ENCODE data around the gene MYO16.

The MYO16 gene

DNA sequence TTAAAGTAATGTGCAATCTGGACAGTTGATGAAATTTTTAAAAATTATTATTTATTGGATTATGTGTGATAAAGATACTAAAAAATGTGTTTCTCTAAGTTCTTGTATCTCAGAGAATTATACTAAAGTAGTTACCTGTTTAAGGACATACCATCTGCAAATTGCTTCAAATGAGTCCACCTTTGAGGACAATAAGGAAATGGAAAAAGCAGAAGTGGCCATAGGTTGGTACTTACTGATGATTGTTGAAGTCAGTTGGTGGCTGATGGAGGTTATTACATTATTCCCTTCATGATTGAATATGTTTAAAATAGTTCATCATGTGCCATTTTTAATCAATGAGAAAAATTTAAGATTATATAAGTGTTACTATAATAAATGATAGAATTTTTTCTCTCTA is 367.0 kb downstream of the MYO16 start:
- no peak for DNase-seq
- no peak overlapping the region for H2BK5ac ChIP-seq (ENCODE audit: low read depth, low read length, poor library complexity, severe bottlenecking)
- no peaks in the 10 kb centered on the region for H3K36me3 ChIP-seq (ENCODE audit: control insufficient read depth in 1 of 2, insufficient read depth in 2 of 2, low read depth in 1 of 2, low read length in 2 of 2)
- H3K23ac ChIP-seq (ENCODE audit: low read length in 2 of 2) = no peak overlapping the region
- no peak overlapping the region for H2BK12ac ChIP-seq (ENCODE audit: low read length in 2 of 2)
- H4K91ac ChIP-seq (ENCODE audit: low read length) = no peak overlapping the region
- no peak overlapping the region for H3K18ac ChIP-seq (ENCODE audit: low read depth in 1 of 2, low read length in 2 of 2)
- H4K8ac ChIP-seq (ENCODE audit: low read length) = no peak overlapping the region
- H3K4me2 ChIP-seq (ENCODE audit: low read length, poor library complexity, severe bottlenecking) = no peak overlapping the region
- H2AFZ ChIP-seq (ENCODE audit: low read depth, low read length) = no peak overlapping the region
- H3K4ac ChIP-seq (ENCODE audit: low read depth in 1 of 2, low read length in 2 of 2) = no peak overlapping the region
- no peaks in the 10 kb centered on the region for H3K9me3 ChIP-seq (ENCODE audit: control insufficient read depth, low read length)
- no peak overlapping the region for H3K9ac ChIP-seq (ENCODE audit: low read length)
- no peak overlapping the region for H2BK120ac ChIP-seq (ENCODE audit: low read depth, low read length)
- no peaks in the 10 kb centered on the region for H3K27me3 ChIP-seq (ENCODE audit: control insufficient read depth in 1 of 2, insufficient read depth in 1 of 2, low read length in 2 of 2)
- no peak overlapping the region for H2AK5ac ChIP-seq (ENCODE audit: low read length, severe bottlenecking)
- H3K4me1 ChIP-seq (ENCODE audit: control insufficient read depth, insufficient read depth, low read depth, low read length) = no peaks in the 10 kb centered on the region
- no peak overlapping the region for H3K4me3 ChIP-seq (ENCODE audit: insufficient read depth in 1 of 2, low read depth in 1 of 2, low read length in 2 of 2)
- H3K14ac ChIP-seq (ENCODE audit: low read length in 2 of 2) = no peak overlapping the region
- no peaks in the 10 kb centered on the region for H3K79me1 ChIP-seq (replicated peaks; ENCODE audit: low read length, poor library complexity, severe bottlenecking)
- no peak overlapping the region for H3K27ac ChIP-seq (ENCODE audit: low read length, poor library complexity, severe bottlenecking)
- no peak overlapping the region for H2BK15ac ChIP-seq (ENCODE audit: low read depth, poor library complexity, severe bottlenecking)

GRCh38 chr13:109000207-109000606 is 370.8 kb downstream of the MYO16 start:
- Histone ChIP-seq H2BK5ac (ENCODE audit: low read depth, low read length, poor library complexity, severe bottlenecking) (no peak overlapping the region), H2BK12ac (ENCODE audit: low read length in 2 of 2) (no peak overlapping the region), H3K14ac (ENCODE audit: low read length in 2 of 2) (no peak overlapping the region), H3K4ac (ENCODE audit: low read depth in 1 of 2, low read length in 2 of 2) (no peak overlapping the region), H4K91ac (ENCODE audit: low read length) (no peak overlapping the region), H3K4me1 (ENCODE audit: control insufficient read depth, insufficient read depth, low read depth, low read length) (no peaks in the 10 kb centered on the region), H3K27ac (ENCODE audit: low read length, poor library complexity, severe bottlenecking) (no peak overlapping the region), H3K4me3 (ENCODE audit: insufficient read depth in 1 of 2, low read depth in 1 of 2, low read length in 2 of 2) (no peak overlapping the region), H3K9ac (ENCODE audit: low read length) (no peak overlapping the region), H3K79me1 (replicated peaks; ENCODE audit: low read length, poor library complexity, severe bottlenecking) (no peaks in the 10 kb centered on the region), H3K4me2 (ENCODE audit: low read length, poor library complexity, severe bottlenecking) (no peak overlapping the region), H3K36me3 (ENCODE audit: control insufficient read depth in 1 of 2, insufficient read depth in 2 of 2, low read depth in 1 of 2, low read length in 2 of 2) (no peaks in the 10 kb centered on the region), H4K8ac (ENCODE audit: low read length) (no peak overlapping the region), H3K9me3 (ENCODE audit: control insufficient read depth, low read length) (no peaks in the 10 kb centered on the region), H3K23ac (ENCODE audit: low read length in 2 of 2) (no peak overlapping the region), H2AK5ac (ENCODE audit: low read length, severe bottlenecking) (no peak overlapping the region), H3K27me3 (ENCODE audit: control insufficient read depth in 1 of 2, insufficient read depth in 1 of 2, low read length in 2 of 2) (no peaks in the 10 kb centered on the region), H2AFZ (ENCODE audit: low read depth, low read length) (no peak overlapping the region), H2BK120ac (ENCODE audit: low read depth, low read length) (no peak overlapping the region), H2BK15ac (ENCODE audit: low read depth, poor library complexity, severe bottlenecking) (no peak overlapping the region), H3K18ac (ENCODE audit: low read depth in 1 of 2, low read length in 2 of 2) (no peak overlapping the region)
- WGBS = 36% methylated on average over 1 of the region's 2 CpGs
- DNase-seq = no peak

- Histone ChIP-seq H4K91ac (ENCODE audit: low read length) (no peak overlapping the region), H3K27ac (ENCODE audit: low read length, poor library complexity, severe bottlenecking) (no peak overlapping the region), H3K14ac (ENCODE audit: low read length in 2 of 2) (no peak overlapping the region), H3K23ac (ENCODE audit: low read length in 2 of 2) (no peak overlapping the region), H2BK120ac (ENCODE audit: low read depth, low read length) (no peak overlapping the region), H3K9me3 (ENCODE audit: control insufficient read depth, low read length) (no peaks in the 10 kb centered on the region), H2AK5ac (ENCODE audit: low read length, severe bottlenecking) (no peak overlapping the region), H2BK15ac (ENCODE audit: low read depth, poor library complexity, severe bottlenecking) (no peak overlapping the region), H3K9ac (ENCODE audit: low read length) (no peak overlapping the region), H3K18ac (ENCODE audit: low read depth in 1 of 2, low read length in 2 of 2) (no peak overlapping the region), H2BK12ac (ENCODE audit: low read length in 2 of 2) (no peak overlapping the region), H3K4me2 (ENCODE audit: low read length, poor library complexity, severe bottlenecking) (no peak overlapping the region), H2AFZ (ENCODE audit: low read depth, low read length) (no peak overlapping the region), H3K36me3 (ENCODE audit: control insufficient read depth in 1 of 2, insufficient read depth in 2 of 2, low read depth in 1 of 2, low read length in 2 of 2) (no peaks in the 10 kb centered on the region), H3K4ac (ENCODE audit: low read depth in 1 of 2, low read length in 2 of 2) (no peak overlapping the region), H2BK5ac (ENCODE audit: low read depth, low read length, poor library complexity, severe bottlenecking) (no peak overlapping the region), H4K8ac (ENCODE audit: low read length) (no peak overlapping the region), H3K4me1 (ENCODE audit: control insufficient read depth, insufficient read depth, low read depth, low read length) (no peaks in the 10 kb centered on the region), H3K79me1 (replicated peaks; ENCODE audit: low read length, poor library complexity, severe bottlenecking) (no peaks in the 10 kb centered on the region), H3K27me3 (ENCODE audit: control insufficient read depth in 1 of 2, insufficient read depth in 1 of 2, low read length in 2 of 2) (no peaks in the 10 kb centered on the region), H3K4me3 (ENCODE audit: insufficient read depth in 1 of 2, low read depth in 1 of 2, low read length in 2 of 2) (no peak overlapping the region)
- no peak for DNase-seq
- 80% methylated on average over 2 of the region's 2 CpGs for WGBS
These were observed 373.5 kb downstream of the MYO16 start for GRCh38 chr13:109002934-109003333.

GRCh38 chr13:109007946-109008345 is 378.5 kb downstream of the MYO16 start:
- Histone ChIP-seq H2AK5ac (ENCODE audit: low read length, severe bottlenecking) (no peak overlapping the region), H2BK5ac (ENCODE audit: low read depth, low read length, poor library complexity, severe bottlenecking) (no peak overlapping the region), H3K18ac (ENCODE audit: low read depth in 1 of 2, low read length in 2 of 2) (no peak overlapping the region), H3K9me3 (ENCODE audit: control insufficient read depth, low read length) (no peaks in the 10 kb centered on the region), H3K27me3 (ENCODE audit: control insufficient read depth in 1 of 2, insufficient read depth in 1 of 2, low read length in 2 of 2) (no peaks in the 10 kb centered on the region), H3K23ac (ENCODE audit: low read length in 2 of 2) (no peak overlapping the region), H2BK120ac (ENCODE audit: low read depth, low read length) (no peak overlapping the region), H3K4me1 (ENCODE audit: control insufficient read depth, insufficient read depth, low read depth, low read length) (peaks cover 2% of the 10 kb centered on the region), H4K8ac (ENCODE audit: low read length) (no peak overlapping the region), H2AFZ (ENCODE audit: low read depth, low read length) (no peak overlapping the region), H3K14ac (ENCODE audit: low read length in 2 of 2) (no peak overlapping the region), H3K9ac (ENCODE audit: low read length) (no peak overlapping the region), H3K4ac (ENCODE audit: low read depth in 1 of 2, low read length in 2 of 2) (no peak overlapping the region), H3K4me3 (ENCODE audit: insufficient read depth in 1 of 2, low read depth in 1 of 2, low read length in 2 of 2) (no peak overlapping the region), H3K27ac (ENCODE audit: low read length, poor library complexity, severe bottlenecking) (no peak overlapping the region), H3K36me3 (ENCODE audit: control insufficient read depth in 1 of 2, insufficient read depth in 2 of 2, low read depth in 1 of 2, low read length in 2 of 2) (no peaks in the 10 kb centered on the region), H4K91ac (ENCODE audit: low read length) (no peak overlapping the region), H2BK12ac (ENCODE audit: low read length in 2 of 2) (no peak overlapping the region), H3K79me1 (replicated peaks; ENCODE audit: low read length, poor library complexity, severe bottlenecking) (no peaks in the 10 kb centered on the region), H3K4me2 (ENCODE audit: low read length, poor library complexity, severe bottlenecking) (no peak overlapping the region), H2BK15ac (ENCODE audit: low read depth, poor library complexity, severe bottlenecking) (no peak overlapping the region)
- DNase-seq = no peak
- 87% methylated on average over 2 of the region's 3 CpGs for WGBS
